NCI-H2227 (cell line): Measurements from ENCODE around the gene FCSK.
A peak's percentile ranks its signal among the peaks of the same experiment; 100 is the strongest.

Source experiments
- DNase-seq: peaks from one replicate; lab custom pipeline; 2025; ENCODE audit not compliant: unreplicated experiment; lab: John Stamatoyannopoulos, UW

FCSK gene

DNA sequence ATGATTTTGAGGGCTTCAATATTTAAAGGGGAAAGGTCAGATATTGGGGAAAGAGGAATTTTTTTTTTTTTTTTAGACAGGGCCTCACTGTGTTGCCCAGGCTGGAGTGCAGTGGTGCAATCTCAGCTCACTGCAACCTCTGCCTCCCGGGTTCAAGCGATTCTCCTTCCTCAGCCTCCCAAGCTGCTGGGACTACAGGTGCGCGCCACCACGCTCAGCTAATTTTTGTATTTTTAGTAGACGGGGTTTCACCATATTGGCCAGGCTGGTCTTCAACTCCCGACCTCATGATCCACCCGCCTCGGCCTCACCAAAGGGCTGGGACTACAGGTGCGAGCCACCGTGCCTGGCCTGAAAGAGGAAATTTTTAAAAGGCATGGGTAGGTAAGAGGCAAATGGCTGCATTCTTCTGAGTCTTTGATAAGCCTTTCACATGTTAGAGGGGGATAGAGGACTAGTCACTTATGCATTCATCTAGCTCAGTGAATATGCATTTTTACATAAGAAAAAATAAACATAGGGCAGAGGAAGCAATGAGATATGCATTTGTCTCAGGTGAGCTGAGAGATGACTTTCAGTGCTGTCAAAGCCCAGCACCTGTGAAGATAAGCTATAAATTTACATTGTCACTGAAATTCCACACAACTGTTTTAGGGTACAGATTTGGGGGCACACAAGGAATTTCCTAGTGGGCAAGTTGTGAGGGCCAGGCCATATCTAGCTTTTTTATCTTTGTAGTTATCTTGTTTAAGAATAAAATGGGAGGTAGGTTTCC lies 1.1 kb upstream of the FCSK start:
- DNase-seq = no peak

DNA sequence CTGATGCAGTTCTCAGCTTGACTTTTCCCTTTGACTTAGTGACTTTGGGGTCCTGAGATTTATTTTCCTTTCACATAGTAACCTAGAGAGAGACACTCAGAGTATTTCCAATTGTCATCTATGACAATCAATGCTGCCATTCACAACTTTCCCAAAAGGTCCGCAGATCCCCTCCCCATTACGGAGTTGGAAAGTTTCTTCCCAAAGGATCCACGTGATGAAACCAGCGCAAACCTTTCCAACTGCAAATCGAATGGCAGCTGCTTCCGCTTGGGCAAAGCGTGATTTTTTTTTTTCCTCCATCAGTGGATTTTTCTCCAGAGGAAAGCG lies 538 bp upstream of the FCSK start:
- no peak for DNase-seq

DNA sequence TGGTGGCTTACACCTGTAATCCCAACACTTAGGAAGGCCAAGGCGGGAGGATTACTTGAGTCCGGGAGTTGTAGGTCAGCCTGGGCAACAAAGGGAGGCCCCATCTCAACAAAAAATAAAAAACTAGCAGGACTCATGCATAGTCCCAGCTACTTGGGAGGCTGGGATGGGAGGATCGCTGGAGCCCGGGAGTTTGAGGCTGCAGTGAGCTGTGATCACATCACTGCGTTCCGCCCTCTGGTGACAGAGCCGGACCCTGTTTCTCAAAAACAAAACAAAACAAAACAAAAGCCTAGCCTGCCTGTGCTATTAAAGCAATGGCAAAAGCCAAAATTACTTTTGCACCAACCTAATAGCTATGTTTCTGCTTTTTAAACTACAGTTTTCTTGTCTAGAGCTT lies 1.5 kb downstream of the FCSK start:
- no peak for DNase-seq

DNA sequence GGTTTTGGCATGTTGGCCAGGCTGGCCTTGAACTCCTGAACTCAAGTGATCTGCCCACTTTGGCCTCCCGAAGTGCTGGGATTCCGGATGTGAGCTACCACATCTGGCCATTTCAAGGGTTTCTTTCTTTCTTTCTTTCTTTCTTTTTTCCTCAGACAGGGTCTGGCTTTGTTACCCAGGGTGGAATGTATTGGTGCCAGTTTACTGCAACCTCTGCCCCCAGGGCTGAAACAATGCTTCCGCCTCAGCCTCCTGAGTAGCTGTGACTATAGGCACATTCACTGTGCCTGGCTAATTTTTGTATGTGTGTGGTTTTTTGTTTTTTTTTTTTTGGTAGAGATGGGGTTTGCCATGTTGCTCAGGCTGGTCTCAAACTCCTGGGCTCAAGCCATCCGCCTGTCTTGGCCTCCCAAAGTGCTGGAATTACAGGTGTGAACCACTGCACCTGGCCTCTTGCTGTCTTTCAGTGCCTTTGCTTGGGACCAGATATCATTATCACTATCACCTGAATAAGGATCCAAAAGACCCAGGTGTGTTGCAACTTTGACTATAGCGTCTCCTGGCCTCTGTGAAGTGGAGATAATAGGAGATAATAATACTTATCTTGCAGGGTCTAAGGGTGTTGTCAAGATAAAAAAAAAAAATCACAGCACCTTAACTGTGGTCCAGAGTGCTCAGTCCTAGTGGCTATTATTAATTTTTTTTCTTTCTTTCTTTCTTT lies 3.2 kb downstream of the FCSK start:
- no peak for DNase-seq

DNA sequence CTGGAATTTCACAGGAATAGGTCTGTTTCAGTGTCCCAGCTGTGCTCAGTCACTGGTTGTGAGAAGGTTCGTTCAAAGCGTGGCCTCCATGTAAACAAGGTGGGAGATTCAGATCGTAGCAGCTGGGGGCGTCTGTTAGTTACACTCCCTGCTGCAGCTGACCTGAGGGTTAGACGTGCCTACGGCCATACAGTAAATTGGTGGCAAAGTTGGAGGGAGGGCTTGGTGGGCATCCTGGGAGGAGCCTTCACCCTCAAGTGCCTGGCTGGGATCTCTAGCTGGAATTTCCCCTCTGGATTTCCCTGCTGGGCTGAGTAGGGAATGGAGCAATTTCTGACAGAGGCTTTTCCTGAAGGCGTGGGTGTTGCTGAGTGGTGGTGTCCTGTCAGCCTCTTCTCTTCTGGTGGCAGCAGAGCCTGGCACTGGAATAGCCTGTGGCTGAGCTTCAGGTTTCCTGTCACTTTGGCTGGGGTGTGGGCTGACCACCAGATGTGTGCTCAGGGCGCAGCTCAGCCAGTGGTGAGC lies 6.4 kb downstream of the FCSK start:
- DNase-seq = no peak

DNA sequence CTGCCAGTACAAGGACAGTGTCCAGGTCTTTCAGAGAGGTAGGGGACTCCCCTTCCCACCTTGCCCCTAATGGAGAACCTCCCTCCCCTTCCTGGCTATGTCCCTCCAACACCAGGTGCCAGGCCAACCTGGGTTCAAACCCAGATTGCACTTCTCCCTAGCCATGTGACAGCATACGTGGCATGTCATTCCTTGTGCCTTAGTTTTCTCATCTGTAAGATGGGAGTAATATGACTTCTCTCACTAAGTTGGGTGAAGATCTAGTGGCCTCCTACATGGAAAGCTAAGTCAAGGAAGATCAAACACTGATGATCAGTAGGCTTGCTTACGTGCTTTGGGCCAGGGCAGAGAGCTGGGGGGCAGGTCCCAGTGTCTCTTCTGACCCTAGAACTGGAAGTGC lies 8.8 kb downstream of the FCSK start:
- no peak for DNase-seq

DNA sequence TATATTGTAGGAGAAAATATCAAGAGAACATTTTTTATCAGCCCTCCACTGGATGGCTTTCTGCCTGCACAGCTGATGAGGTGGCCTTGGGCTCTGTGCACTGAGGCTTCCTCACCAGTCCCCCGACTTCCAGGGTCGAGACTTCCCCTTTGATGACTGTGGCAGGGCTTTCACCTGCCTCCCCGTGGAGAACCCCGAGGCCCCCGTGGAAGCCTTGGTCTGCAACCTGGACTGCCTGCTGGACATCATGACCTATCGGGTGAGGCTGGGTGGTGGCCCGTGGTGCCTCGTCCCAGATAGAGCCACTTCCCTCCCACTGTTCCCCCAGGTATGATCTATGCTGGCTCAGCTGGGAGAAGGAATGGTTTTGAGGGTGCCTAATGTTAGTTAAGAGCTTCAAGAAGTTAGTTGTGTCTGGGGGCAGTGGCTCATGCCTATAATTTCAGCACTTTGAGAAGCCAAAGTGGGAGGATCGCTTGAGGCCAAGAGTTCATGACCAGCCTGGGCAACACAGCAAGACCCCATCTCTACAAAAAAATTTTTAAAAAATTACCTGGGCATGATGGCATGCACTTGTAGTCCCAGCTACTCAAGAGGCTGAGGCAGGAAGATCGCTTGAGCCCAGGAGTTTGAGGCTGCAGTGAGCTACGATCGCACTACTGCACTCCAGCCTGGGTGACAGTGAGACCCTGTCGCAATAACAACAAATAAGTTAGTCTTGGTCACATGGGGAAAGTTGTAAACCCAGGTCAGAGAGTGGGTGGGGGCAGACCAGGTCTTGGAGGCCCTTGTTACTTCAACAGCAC lies 11.8 kb downstream of the FCSK start:
- DNase-seq = no peak

DNA sequence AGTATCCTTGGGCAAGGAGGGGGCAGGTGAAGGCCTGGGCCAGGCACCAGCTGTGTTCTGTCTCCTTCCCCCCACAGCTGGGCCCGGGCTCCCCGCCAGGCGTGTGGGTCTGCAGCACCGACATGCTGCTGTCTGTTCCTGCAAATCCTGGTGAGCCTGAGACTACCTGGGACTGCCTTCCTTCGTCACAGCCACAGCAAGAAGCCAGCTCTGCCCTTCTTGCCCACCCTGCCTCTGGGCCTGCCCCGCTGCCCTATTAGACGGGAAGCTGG lies 12.3 kb downstream of the FCSK start:
- DNase-seq = no peak

DNA sequence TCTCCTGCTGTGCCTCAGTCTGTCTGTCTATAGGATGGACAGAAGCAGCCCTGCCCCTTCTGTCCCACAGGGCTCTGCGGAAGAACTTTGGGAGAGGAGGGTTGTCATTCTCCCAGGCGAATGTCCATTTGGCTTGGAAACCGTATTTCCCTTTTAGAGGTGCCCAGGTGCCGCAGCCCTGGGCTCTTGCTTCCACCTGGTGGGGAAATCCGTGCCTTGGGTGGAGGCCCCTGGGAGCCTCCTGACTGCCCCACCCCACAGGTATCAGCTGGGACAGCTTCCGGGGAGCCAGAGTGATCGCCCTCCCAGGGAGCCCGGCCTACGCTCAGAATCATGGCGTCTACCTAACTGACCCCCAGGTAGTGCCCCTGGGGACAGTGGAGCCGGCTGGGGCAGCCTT lies 12.7 kb downstream of the FCSK start:
- no peak for DNase-seq

DNA sequence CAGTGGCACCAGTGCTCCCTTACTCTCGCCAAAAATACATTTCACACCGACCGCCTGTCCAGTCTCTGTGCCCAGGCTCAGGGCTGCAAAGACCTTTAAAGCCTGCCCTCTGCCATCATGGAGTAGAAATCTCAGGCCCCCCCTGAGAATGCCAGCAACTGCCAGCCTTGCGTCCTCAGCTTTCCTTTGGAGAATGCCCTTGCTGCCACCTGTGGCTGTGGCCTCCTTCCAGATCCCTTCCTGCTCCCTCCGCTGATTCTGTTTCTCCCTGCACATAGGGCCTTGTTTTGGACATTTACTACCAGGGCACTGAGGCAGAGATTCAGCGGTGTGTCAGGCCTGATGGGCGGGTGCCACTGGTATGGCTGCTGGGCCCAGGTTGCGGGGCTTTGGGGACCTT lies 13.2 kb downstream of the FCSK start:
- no peak for DNase-seq

DNA sequence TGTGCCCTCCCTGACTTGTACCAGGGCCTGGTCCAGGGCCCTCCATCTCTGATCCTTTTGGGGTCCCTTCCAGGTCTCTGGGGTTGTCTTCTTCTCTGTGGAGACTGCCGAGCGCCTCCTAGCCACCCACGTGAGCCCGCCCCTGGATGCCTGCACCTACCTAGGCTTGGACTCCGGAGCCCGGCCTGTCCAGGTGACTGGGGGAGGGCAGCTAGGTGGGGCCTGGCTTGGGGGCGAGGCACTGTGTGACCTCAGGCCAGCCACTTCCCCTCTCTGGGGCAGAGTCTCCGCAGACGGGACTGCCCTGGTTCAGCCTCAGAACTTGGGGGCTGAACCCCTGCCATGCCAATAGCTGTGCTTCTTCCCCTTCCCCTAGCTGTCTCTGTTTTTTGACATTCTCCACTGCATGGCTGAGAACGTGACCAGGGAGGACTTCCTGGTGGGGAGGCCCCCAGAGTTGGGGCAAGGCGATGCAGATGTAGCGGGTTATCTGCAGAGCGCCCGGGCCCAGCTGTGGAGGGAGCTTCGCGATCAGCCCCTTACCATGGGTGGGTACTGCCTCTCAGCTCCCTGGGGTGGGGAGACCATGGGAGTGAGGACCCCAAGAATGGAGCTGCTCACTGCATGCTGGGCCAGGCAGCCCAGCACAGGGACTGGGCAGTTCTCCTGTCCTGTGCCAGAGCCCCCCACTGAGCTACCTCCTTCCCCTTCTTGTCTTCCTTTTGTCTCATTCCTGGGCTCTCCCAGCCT lies 14.6 kb downstream of the FCSK start:
- DNase-seq = no peak

DNA sequence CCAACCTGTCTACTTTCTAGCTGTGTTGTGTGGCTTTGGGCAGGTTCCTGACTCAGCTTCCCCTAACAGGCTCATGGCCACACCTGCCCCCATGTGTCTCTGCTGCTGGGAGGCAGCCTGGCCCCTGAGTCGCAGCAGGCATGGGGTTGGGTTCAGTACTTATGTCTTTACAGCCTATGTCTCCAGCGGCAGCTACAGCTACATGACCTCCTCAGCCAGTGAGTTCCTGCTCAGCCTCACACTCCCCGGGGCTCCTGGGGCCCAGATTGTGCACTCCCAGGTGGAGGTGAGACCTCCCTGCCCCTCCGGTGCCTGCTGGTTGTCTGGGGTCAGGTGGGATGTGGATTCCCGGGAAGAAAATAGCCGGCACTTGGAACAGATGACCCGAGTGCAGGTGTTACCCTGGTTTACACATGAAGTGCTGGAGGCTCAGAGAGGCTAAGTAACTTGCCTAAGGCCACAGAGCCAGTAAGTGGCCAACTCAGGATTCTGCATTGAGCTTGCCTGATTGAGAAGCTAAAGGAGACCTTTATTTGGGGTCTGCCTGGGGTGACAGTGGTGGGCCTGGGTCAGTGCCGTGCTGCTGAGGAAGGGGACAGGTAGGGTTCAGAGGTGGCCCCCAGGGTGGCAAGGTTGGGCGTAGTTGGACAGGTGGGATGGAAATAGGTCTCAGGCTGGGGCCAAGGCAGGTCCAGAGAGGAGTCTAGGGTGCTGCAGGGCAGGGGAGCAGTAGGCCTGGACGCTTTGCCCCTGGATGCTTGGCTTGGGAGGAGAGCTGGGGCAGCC lies 15.9 kb downstream of the FCSK start:
- DNase-seq = no peak

DNA sequence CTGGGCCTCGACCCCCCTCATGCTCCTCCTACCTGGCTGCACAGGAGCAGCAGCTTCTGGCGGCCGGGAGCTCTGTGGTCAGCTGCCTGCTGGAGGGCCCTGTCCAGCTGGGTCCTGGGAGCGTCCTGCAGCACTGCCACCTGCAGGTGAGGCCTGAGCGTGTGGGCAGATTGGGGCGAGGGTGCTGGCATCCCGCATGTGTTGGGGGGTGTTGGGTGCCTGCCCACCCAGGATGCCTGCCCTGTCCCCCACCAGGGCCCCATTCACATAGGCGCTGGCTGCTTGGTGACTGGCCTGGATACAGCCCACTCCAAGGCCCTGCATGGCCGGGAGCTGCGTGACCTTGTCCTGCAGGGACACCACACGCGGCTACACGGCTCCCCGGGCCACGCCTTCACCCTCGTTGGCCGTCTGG lies 16.5 kb downstream of the FCSK start:
- DNase-seq = peak; percentile 3

DNA sequence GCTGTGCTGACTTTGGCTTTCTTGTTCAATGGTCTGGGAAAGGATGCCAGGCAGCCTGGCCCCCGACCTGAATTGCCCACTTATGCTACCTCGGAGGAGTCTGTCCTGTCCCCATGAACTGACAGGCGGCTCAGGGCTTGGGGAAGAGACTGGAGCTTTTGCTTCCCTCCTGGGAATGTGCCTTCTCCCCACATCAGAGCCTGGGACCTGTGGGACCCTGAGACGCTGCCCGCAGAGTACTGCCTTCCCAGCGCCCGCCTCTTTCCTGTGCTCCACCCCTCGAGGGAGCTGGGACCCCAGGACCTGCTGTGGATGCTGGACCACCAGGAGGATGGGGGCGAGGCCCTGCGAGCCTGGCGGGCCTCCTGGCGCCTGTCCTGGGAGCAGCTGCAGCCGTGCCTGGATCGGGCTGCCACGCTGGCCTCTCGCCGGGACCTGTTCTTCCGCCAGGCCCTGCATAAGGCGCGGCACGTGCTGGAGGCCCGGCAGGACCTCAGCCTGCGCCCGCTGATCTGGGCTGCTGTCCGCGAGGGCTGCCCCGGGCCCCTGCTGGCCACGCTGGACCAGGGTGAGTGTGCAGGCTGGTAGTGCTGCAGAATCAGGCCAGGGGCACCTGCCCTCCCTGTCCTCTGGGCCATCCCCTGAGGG lies 18.5 kb downstream of the FCSK start:
- no peak for DNase-seq

DNA sequence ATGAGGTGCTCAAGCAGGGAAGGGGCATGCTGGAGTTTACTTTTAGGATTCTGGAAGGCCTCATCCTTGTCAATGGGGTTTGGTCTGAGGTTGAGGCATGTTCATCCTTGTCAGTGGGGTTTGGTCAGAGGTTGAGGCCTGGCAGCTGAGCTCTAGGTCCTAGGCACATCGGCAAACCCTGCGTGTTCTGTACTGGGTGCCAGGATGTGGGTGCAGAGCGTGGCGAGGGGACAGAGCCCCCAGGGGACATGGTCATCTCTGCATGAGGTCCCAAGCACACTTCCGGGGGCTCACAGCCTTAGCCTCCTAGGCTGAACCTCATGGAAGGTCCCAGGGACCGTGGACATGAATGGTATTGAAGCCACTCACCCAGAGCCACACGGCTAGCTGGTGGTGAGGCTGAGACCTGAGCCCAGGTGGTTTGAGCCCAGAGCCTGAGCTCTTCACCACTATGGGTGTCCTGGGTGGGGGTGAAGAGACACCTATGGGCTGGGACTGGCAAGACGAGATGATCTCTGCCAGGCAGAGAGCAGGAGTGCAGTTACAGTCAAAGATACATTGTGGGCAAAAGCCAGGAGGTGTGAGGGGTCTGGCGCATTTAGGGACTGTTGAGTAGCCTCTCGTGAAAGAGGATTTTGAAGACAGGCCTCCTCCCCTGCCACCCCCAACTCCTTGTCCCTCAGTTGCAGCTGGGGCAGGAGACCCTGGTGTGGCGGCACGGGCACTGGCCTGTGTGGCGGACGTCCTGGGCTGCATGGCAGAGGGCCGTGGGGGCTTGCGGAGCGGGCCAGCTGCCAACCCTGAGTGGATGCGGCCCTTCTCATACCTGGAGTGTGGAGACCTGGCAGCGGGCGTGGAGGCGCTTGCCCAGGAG lies 19.3 kb downstream of the FCSK start:
- DNase-seq = no peak

DNA sequence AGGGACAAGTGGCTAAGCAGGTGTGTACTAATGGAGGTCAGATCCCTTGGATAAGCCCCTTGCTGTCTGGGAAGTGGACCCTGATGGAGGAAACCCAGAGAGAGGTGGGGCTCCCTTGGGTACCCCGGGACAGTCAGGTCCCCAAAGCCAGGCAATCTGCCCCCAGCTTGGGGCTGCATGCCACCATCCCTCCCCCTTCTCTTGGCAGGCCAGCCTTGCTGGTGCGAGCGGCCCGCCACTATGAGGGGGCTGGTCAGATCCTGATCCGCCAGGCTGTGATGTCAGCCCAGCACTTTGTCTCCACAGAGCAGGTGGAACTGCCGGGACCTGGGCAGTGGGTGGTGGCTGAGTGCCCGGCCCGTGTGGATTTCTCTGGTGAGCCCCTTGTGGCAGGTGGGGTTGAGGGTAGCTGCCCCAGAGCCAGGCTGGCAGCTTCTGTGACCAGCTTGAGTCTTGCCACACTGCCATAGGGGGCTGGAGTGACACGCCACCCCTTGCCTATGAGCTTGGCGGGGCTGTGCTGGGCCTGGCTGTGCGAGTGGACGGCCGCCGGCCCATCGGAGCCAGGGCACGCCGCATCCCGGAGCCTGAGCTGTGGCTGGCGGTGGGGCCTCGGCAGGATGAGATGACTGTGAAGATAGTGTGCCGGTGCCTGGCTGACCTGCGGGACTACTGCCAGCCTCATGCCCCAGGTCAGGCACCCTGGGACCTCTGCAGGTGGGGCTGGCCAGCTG lies 20.1 kb downstream of the FCSK start:
- no peak for DNase-seq

DNA sequence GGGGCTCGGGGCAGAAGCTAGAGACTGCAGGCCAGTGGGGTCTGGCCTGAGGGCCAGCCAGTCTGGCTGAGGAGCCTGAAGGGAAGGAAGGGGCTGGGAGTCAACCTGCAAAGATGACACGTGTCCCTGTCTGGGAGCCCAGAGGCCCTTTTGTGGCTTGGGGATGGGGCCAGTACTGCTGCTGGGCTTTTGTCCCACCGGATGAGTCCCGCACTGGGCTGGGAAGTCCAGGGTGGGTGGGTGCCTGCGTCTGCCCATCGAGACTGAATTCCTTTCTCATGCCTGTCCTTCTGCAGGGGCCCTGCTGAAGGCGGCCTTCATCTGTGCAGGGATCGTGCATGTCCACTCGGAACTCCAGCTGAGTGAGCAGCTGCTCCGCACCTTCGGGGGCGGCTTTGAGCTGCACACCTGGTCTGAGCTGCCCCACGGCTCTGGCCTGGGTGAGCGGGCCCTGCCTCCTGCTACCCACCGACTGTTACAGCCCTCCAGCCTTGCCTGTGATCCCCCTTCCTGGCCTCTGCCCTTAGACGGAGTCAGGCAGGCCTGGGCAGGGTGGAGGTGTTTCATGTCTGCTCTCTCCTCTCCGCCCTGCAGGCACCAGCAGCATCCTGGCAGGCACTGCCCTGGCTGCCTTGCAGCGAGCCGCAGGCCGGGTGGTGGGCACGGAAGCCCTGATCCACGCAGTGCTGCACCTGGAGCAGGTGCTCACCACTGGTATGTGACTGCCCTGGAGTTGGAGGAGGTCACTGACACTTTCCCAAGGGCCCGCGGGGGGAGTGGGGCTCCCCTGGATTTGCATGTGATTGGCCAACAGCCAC lies 20.9 kb downstream of the FCSK start:
- DNase-seq = no peak
